Psoas muscle (tissue), 8 donors: ENCODE data around the gene LILRB3. TPM values are rescaled to one million over a fixed set of nuclear protein-coding genes. Genes with fewer than 3 reads are reported as not detected.
A peak's percentile ranks its signal among the peaks of the same experiment; 100 is the strongest.

Source experiments
- ATAC-seq, 4 donors: fragments of 200-7000 bp; cut with Tn5 transposase; one replicate each; pipeline ENCODE4 v1.9.1; 2020; ENCODE audit warnings: moderate library complexity in 3 of 4, mild to moderate bottlenecking in 2 of 4
- DNase-seq, 2 donors: peaks; one replicate each; pipeline ENCODE4 v3.0.0-alpha.2; 2020
- H3K27ac ChIP-seq: fragments of 200-600 bp; one replicate; pipeline ENCODE4 v1.8.0; 2022
- H3K27me3 ChIP-seq, 3 donors: fragments of 200-600 bp in 1 of 3; one replicate each; pipeline versions ENCODE4 v1.6.1 to v1.8.0; 2013 to 2022; ENCODE audit warnings: low read length in 2 of 3, mild to moderate bottlenecking in 2 of 3, moderate library complexity in 1 of 3; ENCODE audit not compliant: insufficient read depth in 3 of 3
- H3K36me3 ChIP-seq, 2 donors: fragments of 200-600 bp in 1 of 2; one replicate each; pipeline versions ENCODE4 v1.6.1 to v1.8.0; 2013 to 2022; ENCODE audit warnings: low read depth in 1 of 2, mild to moderate bottlenecking in 1 of 2, moderate library complexity in 1 of 2; ENCODE audit not compliant: insufficient read depth in 1 of 2
- H3K4me1 ChIP-seq: fragments of 200-600 bp; one replicate; pipeline ENCODE4 v1.8.0; 2022
- H3K4me3 ChIP-seq: fragments of 200-600 bp; one replicate; pipeline ENCODE4 v1.8.0; 2022; ENCODE audit warnings: mild to moderate bottlenecking
- H3K9me3 ChIP-seq: fragments of 200-600 bp; one replicate; pipeline ENCODE4 v1.8.0; 2022
- CTCF ChIP-seq: fragments of 200-600 bp; IDR thresholded peaks from one replicate; pipeline ENCODE4 v1.8.0; 2022; ENCODE audit warnings: antibody characterized with exemption
- WGBS, 3 donors: extraction: QIAGEN DNeasy Blood & Tissue Kit; methylation state at CpG; one replicate each; pipeline versions ENCODE4 v1.1.6 to v1.1.7; 2013; 5-methylcytosine and 5-hydroxymethylcytosine counted together
- intact Hi-C, 2 donors: fragments of 100-400 bp; cut with DNase I; formaldehyde crosslinking; loops; one replicate each; pipeline versions ENCODE4 v1.11.0 to v1.14.2; 2022
- polyA plus RNA-seq, 3 donors: library from polyadenylated mRNA; stranded (reverse); fragments of 200-250 nt; gene quantifications; one replicate each; pipeline ENCODE4 v1.2.3, GENCODE V29; 2013
- total RNA-seq, 4 donors: library from RNA; stranded (reverse); fragmentation: NEBNext Ultra II Directional in 2 of 4; extraction: Animal tissue kit (Norgen Biotek cat#: 25700) in 2 of 4; gene quantifications; one replicate each; pipeline versions ENCODE4 v1.2.1 to v1.2.4, GENCODE V29; 2021 to 2023
- donor health status: healthy with polysubstance abuse.
- donor health status: DM: no; HTN: no; CAD: no; lungs with moderate emphysema.
- donor health status: Bipolar disorder and iron deficiency.
- donor health status: healthy.
- donor health status: DM: yes; HTN: yes; CAD: no.
- donor health status: DM: no; HTN: no; CAD: no.
- donor health status: DM: no; HTN: no; CAD: no.
- donor health status: DM: yes; HTN: yes; CAD: no.

Gene LILRB3
- total and polyA plus RNA-seq, 7 donors = 0.32 to 3.8 (median 1.9) TPM

- Histone ChIP-seq H3K4me1 (no peaks in the 10 kb centered on the region), H3K36me3 (peaks cover 0 to 7% of the 10 kb centered on the region in 2 donors), H3K9me3 (no peaks in the 10 kb centered on the region), H3K27me3 (no peaks in the 10 kb centered on the region), H3K27ac (no peak overlapping the region), H3K4me3 (no peak overlapping the region)
- DNase-seq (no peak), ATAC-seq (no peak)
- 53 to 58% (median 54%) methylated on average over 10 of the region's 10 CpGs for WGBS, 3 donors
- TF ChIP-seq CTCF = no peak
- intact Hi-C loops = no loop called here
These were observed 42.8 kb downstream of the LILRB3 start for GRCh38 chr19:54179921-54180461.

GRCh38 chr19:54179262-54179852, 43.5 kb downstream of the LILRB3 start:
- no peak overlapping the region for H3K4me3 ChIP-seq
- H3K9me3 ChIP-seq = no peaks in the 10 kb centered on the region
- H3K36me3 ChIP-seq = peaks cover 0 to 7% of the 10 kb centered on the region in 2 donors
- DNase-seq (no peak), ATAC-seq (no peak)
- 72 to 79% (median 76%) methylated on average over 10 of the region's 10 CpGs for WGBS, 3 donors
- H3K4me1 ChIP-seq = no peaks in the 10 kb centered on the region
- no peak overlapping the region for H3K27ac ChIP-seq
- H3K27me3 ChIP-seq = no peaks in the 10 kb centered on the region
- intact Hi-C loops = no loop called here
- no peak for TF ChIP-seq CTCF

GRCh38 chr19:54178581-54179261, 44.1 kb downstream of the LILRB3 start:
- peak; percentile 79 to 98 (median 92) for ATAC-seq
- peaks cover 0 to 5% (median 3%) of the 10 kb centered on the region in 3 donors for H3K27me3 ChIP-seq
- no peak overlapping the region for H3K27ac ChIP-seq
- no peaks in the 10 kb centered on the region for H3K4me1 ChIP-seq
- H3K4me3 ChIP-seq = no peak overlapping the region
- WGBS, 3 donors = 70 to 74% (median 72%) methylated on average over 23 of the region's 23 CpGs
- no peaks in the 10 kb centered on the region for H3K9me3 ChIP-seq
- H3K36me3 ChIP-seq = peaks cover 0 to 7% of the 10 kb centered on the region in 2 donors
- TF ChIP-seq CTCF = no peak
- intact Hi-C loops = no loop called here
- peak in 1 of 2 donors; percentile 23 for DNase-seq

- ATAC-seq (no peak), DNase-seq (no peak)
- Histone ChIP-seq H3K36me3 (no peaks in the 10 kb centered on the region), H3K27ac (no peak overlapping the region), H3K9me3 (no peaks in the 10 kb centered on the region), H3K4me3 (no peak overlapping the region), H3K4me1 (no peaks in the 10 kb centered on the region), H3K27me3 (peaks cover 0 to 18% (median 8%) of the 10 kb centered on the region in 3 donors)
- intact Hi-C loops = no loop called here
- no peak for TF ChIP-seq CTCF
- WGBS, 3 donors = 61 to 67% (median 63%) methylated on average over 24 to 25 of the region's 25 CpGs
These were observed 48.6 kb downstream of the LILRB3 start for GRCh38 chr19:54173951-54174834.
